Measurements from ENCODE around the gene RHBDD1.

GRCh38 chr2:226971084-226971483 is 135.2 kb downstream of the RHBDD1 start:
- TF ChIP-seq CTCF (IDR thresholded peaks at IDR 0.05) (no peak), POLR2A (IDR thresholded peaks at IDR 0.05) (no peak), EP300 (IDR thresholded peaks at IDR 0.05) (no peak)
